ENCODE measurements around the gene CPTP. TPM values are rescaled to one million over a fixed set of nuclear protein-coding genes. Genes with fewer than 3 reads are reported as not detected.

The CPTP gene
- total and polyA plus RNA-seq, 2 of the 13 experiments (the other 11 are each of a cell fraction or from before 2014, with no cell fraction given) = 5.5 to 9.3 TPM

- TF ChIP-seq BRF2 (CRISPR knock-in tag; IDR thresholded peaks at IDR 0.05) = no peak
- TF ChIP-seq SIX1 (CRISPR knock-in tag; IDR thresholded peaks at IDR 0.05; ENCODE audit: borderline replicate concordance) = no peak
- TF ChIP-seq SRSF9 (IDR thresholded peaks at IDR 0.05; ENCODE audit: borderline replicate concordance, insufficient read depth, low read depth, low read length, poor library complexity, severe bottlenecking) = no peak
- 0 out of 2 replicates have a peak, but pooled peaks have one; percentile 27 for TF ChIP-seq ZNF784 (CRISPR knock-in tag; IDR thresholded peaks at IDR 0.05; ENCODE audit: borderline replicate concordance)
- TF ChIP-seq ZKSCAN1 (IDR thresholded peaks at IDR 0.05; ENCODE audit: low read length) = no peak
- peak; percentile 42 for TF ChIP-seq ZNF781 (CRISPR knock-in tag; IDR thresholded peaks at IDR 0.05; ENCODE audit: borderline replicate concordance, not compliant biosample characterization)
- TF ChIP-seq ZNF552 (CRISPR knock-in tag; IDR thresholded peaks at IDR 0.05; ENCODE audit: borderline replicate concordance) = 0 out of 2 replicates have a peak, but pooled peaks have one; percentile 58
- TF ChIP-seq MIER3 (CRISPR knock-in tag; IDR thresholded peaks at IDR 0.05; ENCODE audit: borderline replicate concordance) = no peak
- no peak for TF ChIP-seq CHD2 (IDR thresholded peaks at IDR 0.05; ENCODE audit: low read depth, low read length)
- TF ChIP-seq ARNT (IDR thresholded peaks at IDR 0.05) = no peak
- TF ChIP-seq ZNF12 (CRISPR knock-in tag; IDR thresholded peaks at IDR 0.05) = no peak
- no peak for TF ChIP-seq ZMYM2 (CRISPR knock-in tag; IDR thresholded peaks at IDR 0.05)
- TF ChIP-seq, protein P1, sequence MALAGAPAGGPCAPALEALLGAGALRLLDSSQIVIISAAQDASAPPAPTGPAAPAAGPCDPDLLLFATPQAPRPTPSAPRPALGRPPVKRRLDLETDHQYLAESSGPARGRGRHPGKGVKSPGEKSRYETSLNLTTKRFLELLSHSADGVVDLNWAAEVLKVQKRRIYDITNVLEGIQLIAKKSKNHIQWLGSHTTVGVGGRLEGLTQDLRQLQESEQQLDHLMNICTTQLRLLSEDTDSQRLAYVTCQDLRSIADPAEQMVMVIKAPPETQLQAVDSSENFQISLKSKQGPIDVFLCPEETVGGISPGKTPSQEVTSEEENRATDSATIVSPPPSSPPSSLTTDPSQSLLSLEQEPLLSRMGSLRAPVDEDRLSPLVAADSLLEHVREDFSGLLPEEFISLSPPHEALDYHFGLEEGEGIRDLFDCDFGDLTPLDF (CRISPR knock-in tag; IDR thresholded peaks at IDR 0.05) = no peak
- peak; percentile 45; the same call in 1 of the 2 replicates for TF ChIP-seq RXRA (CRISPR knock-in tag; IDR thresholded peaks at IDR 0.05)
- TF ChIP-seq ZNF570 (CRISPR knock-in tag; IDR thresholded peaks at IDR 0.05; ENCODE audit: borderline replicate concordance) = no peak
- TF ChIP-seq ZNF674 (CRISPR knock-in tag; IDR thresholded peaks at IDR 0.05; ENCODE audit: low read depth) = no peak
- no peak for TF ChIP-seq ZNF143 (CRISPR knock-in tag; IDR thresholded peaks at IDR 0.05)
- TF ChIP-seq, protein P2, sequence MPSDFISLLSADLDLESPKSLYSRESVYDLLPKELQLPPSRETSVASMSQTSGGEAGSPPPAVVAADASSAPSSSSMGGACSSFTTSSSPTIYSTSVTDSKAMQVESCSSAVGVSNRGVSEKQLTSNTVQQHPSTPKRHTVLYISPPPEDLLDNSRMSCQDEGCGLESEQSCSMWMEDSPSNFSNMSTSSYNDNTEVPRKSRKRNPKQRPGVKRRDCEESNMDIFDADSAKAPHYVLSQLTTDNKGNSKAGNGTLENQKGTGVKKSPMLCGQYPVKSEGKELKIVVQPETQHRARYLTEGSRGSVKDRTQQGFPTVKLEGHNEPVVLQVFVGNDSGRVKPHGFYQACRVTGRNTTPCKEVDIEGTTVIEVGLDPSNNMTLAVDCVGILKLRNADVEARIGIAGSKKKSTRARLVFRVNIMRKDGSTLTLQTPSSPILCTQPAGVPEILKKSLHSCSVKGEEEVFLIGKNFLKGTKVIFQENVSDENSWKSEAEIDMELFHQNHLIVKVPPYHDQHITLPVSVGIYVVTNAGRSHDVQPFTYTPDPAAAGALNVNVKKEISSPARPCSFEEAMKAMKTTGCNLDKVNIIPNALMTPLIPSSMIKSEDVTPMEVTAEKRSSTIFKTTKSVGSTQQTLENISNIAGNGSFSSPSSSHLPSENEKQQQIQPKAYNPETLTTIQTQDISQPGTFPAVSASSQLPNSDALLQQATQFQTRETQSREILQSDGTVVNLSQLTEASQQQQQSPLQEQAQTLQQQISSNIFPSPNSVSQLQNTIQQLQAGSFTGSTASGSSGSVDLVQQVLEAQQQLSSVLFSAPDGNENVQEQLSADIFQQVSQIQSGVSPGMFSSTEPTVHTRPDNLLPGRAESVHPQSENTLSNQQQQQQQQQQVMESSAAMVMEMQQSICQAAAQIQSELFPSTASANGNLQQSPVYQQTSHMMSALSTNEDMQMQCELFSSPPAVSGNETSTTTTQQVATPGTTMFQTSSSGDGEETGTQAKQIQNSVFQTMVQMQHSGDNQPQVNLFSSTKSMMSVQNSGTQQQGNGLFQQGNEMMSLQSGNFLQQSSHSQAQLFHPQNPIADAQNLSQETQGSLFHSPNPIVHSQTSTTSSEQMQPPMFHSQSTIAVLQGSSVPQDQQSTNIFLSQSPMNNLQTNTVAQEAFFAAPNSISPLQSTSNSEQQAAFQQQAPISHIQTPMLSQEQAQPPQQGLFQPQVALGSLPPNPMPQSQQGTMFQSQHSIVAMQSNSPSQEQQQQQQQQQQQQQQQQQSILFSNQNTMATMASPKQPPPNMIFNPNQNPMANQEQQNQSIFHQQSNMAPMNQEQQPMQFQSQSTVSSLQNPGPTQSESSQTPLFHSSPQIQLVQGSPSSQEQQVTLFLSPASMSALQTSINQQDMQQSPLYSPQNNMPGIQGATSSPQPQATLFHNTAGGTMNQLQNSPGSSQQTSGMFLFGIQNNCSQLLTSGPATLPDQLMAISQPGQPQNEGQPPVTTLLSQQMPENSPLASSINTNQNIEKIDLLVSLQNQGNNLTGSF (CRISPR knock-in tag; IDR thresholded peaks at IDR 0.05) = no peak
- TF ChIP-seq ZNF296 (CRISPR knock-in tag; conservative IDR thresholded peaks at IDR 0.05) = no peak; the same call in 1 of the 2 replicates
- TF ChIP-seq SNRNP70 (IDR thresholded peaks at IDR 0.05; ENCODE audit: low read depth, low read length) = no peak
- no peak for TF ChIP-seq SMARCC2 (IDR thresholded peaks at IDR 0.05)
- TF ChIP-seq KLF13 (CRISPR knock-in tag; IDR thresholded peaks at IDR 0.05) = no peak
These were observed 34.0 kb downstream of the CPTP start, which contains the start of gene MXRA8 (continued) for GRCh38 chr1:1358433-1359271.
